Measurements from ENCODE around the gene APOA4.

Gene APOA4

DNA sequence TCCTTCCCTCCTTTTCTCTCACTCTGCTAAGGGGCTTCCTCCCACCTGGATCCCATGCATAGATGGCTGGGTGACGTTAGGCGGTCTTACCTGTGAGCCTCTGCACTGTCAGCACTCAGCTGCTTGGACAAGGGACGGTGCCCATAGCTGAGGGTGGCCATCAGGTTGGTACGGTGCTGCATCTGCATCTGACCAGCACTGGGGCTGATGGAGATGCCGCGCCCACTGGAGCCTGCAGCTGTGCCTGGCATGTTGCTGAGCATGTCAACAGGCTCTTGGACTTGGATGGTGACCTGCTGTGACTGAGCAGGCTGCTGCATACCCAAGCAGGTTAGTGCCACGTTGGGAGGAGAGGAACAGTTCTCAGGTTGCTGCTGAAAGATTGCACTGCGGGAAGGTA is 36.1 kb upstream of the APOA4 start:
- TF ChIP-seq, protein P1, sequence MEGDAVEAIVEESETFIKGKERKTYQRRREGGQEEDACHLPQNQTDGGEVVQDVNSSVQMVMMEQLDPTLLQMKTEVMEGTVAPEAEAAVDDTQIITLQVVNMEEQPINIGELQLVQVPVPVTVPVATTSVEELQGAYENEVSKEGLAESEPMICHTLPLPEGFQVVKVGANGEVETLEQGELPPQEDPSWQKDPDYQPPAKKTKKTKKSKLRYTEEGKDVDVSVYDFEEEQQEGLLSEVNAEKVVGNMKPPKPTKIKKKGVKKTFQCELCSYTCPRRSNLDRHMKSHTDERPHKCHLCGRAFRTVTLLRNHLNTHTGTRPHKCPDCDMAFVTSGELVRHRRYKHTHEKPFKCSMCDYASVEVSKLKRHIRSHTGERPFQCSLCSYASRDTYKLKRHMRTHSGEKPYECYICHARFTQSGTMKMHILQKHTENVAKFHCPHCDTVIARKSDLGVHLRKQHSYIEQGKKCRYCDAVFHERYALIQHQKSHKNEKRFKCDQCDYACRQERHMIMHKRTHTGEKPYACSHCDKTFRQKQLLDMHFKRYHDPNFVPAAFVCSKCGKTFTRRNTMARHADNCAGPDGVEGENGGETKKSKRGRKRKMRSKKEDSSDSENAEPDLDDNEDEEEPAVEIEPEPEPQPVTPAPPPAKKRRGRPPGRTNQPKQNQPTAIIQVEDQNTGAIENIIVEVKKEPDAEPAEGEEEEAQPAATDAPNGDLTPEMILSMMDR (conservative IDR thresholded peaks at IDR 0.05; ENCODE audit: low read depth, low read length): no peak
- DNase-seq (ENCODE audit: low read depth): no peak
- no peak overlapping the region for H3K4me3 ChIP-seq (ENCODE audit: low read depth, low read length)

DNA sequence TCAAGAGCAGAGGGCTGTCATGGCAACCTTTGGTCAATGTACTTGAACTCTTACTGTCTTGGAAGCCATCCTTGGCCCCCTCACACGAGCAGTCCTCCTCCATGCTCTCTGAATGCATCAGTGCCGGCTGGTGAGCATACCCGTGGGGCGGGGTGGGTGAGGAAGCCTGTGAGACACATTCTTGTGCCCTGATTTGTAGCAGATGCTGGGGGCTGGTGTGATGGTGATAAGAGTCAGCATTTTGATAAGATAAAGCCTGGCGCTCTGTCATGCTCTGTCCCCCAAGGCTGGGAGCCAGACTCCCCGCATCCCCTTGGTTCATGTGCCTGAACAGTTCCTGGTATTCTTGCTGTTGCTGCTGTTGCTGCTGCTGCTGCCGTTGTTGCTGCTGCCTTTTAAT is 34.8 kb upstream of the APOA4 start:
- H3K4me3 ChIP-seq (ENCODE audit: low read depth, low read length): no peak overlapping the region
- DNase-seq (ENCODE audit: low read depth): no peak
- TF ChIP-seq, protein P1 (conservative IDR thresholded peaks at IDR 0.05; ENCODE audit: low read depth, low read length): no peak

DNA sequence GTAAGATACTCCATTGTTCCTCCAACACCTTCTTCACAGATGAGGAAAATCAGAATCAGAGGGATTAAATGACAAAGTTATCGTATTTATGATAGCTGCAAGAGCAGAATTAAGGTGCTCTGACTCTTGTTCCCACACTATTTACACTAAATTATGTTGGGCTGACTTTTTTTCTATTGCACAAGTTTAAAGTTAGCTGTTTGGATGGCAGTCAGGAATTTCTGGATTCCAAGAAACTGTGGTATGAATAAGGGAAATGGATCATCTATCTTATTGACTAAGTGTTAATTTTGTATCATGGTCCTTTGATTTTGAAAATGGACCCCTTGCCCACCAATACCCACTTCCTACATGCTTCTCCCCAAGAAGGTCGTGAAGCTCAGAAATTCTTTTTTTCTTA is 34.2 kb upstream of the APOA4 start:
- DNase-seq (ENCODE audit: low read depth): peak; percentile 7
- no peak overlapping the region for H3K4me3 ChIP-seq (ENCODE audit: low read depth, low read length)
- TF ChIP-seq, protein P1 (conservative IDR thresholded peaks at IDR 0.05; ENCODE audit: low read depth, low read length): no peak

DNA sequence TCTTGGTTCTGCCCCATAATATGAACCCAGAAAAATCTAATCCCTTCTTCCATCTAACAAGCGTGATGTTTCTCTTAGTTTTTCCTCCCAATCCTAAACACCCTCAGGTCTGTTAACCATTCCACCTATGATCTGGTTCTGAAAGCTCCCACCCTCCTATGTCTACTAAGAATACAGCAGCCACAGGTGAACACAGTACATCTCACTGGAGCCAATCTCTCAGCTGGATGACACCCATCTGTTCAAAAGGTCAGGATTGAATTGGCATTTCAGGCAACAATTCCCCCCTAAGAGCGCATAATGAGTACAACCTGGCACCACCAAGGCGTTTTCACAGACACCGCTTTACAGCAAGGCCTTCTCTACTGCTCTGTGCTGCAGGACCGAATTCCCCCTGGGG is 33.3 kb upstream of the APOA4 start:
- no peak overlapping the region for H3K4me3 ChIP-seq (ENCODE audit: low read depth, low read length)
- DNase-seq (ENCODE audit: low read depth): no peak
- TF ChIP-seq, protein P1 (conservative IDR thresholded peaks at IDR 0.05; ENCODE audit: low read depth, low read length): no peak

DNA sequence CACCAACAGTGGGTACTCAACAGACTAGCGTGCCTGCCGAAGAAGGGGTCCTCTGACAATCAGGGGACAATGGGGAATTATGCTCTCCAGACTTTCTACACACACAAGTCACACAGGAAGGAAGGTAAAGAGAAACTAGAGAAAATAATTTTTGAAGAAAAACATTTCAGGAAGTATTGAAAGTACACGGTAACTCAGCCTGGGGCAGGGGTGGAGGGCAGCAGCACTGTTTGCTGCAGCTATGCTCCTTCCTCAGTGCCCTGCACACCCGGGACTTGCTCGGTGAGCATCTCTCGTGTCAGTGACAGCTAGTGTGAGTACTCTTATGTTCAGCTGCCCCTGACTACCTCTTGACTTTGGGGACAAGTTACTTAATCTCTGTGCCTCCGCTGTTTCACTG is 32.3 kb upstream of the APOA4 start:
- no peak overlapping the region for H3K4me3 ChIP-seq (ENCODE audit: low read depth, low read length)
- TF ChIP-seq, protein P1 (conservative IDR thresholded peaks at IDR 0.05; ENCODE audit: low read depth, low read length): no peak
- no peak for DNase-seq (ENCODE audit: low read depth)

DNA sequence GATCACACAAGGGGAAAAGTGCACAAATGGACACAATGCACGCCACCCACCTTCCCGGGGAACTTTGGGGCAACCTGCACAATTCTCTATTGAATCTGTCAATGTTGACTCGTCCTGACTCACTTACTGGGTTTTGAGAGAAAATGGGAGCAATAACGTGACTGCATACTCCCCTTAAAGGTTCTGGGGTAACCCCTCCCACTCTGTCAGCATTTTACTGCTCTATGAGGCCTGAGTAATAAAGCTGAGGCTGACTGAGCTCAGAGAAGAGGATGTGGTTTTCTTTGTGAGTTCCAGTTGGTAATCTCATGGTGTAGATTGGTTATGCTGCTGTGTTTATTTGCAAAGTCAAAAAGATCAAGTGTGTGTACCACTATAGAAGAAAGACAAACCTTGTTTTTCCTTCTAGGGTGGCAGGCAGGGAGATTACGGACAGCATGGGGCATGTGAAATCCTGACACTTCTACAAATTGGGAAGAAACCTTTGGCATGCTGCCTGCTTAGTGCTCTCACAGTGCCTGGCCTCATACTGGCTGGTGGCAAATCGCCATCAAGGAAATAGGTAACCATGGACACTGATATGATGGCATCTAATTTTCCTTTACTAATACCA is 30.5 kb upstream of the APOA4 start:
- DNase-seq (ENCODE audit: low read depth): peak; percentile 92
- no peak overlapping the region for H3K4me3 ChIP-seq (ENCODE audit: low read depth, low read length)
- TF ChIP-seq, protein P1 (conservative IDR thresholded peaks at IDR 0.05; ENCODE audit: low read depth, low read length): no peak

DNA sequence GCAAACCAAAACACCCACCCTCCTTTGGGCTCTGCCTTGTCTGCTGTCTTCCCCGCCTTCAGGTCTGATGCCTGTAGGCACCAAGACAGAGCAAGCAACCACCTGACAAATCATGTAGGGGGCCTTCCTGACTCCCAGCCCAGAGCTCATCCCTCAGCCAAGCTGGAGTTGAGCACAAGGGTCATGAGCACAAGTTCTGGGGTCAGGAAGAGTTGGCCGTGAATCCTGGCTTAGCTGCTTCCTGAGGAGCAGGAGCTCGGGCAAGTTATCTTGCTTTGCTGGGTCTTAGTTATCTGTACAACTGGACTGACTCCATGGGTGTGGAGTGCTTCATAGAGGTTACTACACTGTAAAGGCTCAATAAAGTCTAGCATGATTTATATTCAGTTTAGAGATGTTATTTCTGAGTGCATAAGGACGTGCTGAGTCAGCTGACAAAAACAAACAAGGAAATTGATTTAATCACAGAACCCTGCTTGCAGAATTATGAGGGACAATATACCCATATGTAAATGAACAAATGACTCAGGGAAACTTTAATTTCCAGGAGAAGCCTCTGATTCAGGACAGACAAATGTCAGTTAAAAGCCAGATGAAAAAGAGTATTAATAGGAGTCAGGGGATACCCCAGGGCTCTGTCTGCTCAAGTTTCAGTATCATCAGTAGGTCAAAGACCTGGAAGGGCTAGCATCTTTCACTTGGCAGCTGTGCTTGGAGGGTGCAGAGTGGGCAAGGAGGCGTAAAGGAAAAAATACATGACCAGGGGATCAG is 29.3 kb upstream of the APOA4 start:
- H3K4me3 ChIP-seq (ENCODE audit: low read depth, low read length): no peak overlapping the region
- TF ChIP-seq, protein P1 (conservative IDR thresholded peaks at IDR 0.05; ENCODE audit: low read depth, low read length): no peak
- DNase-seq (ENCODE audit: low read depth): peak; percentile 43
